Measurements from ENCODE around the gene FOXO3. TPM values are rescaled to one million over a fixed set of nuclear protein-coding genes. Genes with fewer than 3 reads are reported as not detected.
"Not testable (repeated sequence)": the region's sequence is repeated elsewhere in the genome, so short reads cannot be mapped to it uniquely, and the experiment has no call there.

The FOXO3 gene
- total RNA-seq, 1 donor from 2014 or later = 60.1 TPM

- peaks cover 55% of the 10 kb centered on the region for H3K4me1 ChIP-seq
- DNase-seq (no peak), ATAC-seq (no peak)
- H3K36me3 ChIP-seq = peaks cover 13% of the 10 kb centered on the region
- H3K9me3 ChIP-seq = no peaks in the 10 kb centered on the region
- no peak overlapping the region for H3K27ac ChIP-seq
- no peaks in the 10 kb centered on the region for H3K27me3 ChIP-seq (ENCODE audit: low read depth)
- TF ChIP-seq CTCF (IDR thresholded peaks at IDR 0.05) = no peak
- no peak overlapping the region for H3K4me3 ChIP-seq
- intact Hi-C loops (cut with DNase I) = no loop called here
These were observed 115.8 kb downstream of the FOXO3 start for GRCh38 chr6:108676555-108676954.

GRCh38 chr6:108677357-108677756, 116.6 kb downstream of the FOXO3 start:
- intact Hi-C loops (cut with DNase I) = no loop called here

GRCh38 chr6:108677894-108678293, 117.2 kb downstream of the FOXO3 start:
- Histone ChIP-seq H3K4me1 (peaks cover 52% of the 10 kb centered on the region), H3K27ac (no peak overlapping the region), H3K27me3 (ENCODE audit: low read depth) (no peaks in the 10 kb centered on the region), H3K36me3 (peaks cover 18% of the 10 kb centered on the region), H3K9me3 (no peaks in the 10 kb centered on the region), H3K4me3 (no peak overlapping the region)
- DNase-seq (no peak), ATAC-seq (peak in 1 of 2 donors; percentile 62)
- intact Hi-C loops (cut with DNase I) = no loop called here
- no peak for TF ChIP-seq CTCF (IDR thresholded peaks at IDR 0.05)

More at GRCh38 chr6:108677357-108677756, 116.6 kb downstream of the FOXO3 start:
- no peak for TF ChIP-seq CTCF (IDR thresholded peaks at IDR 0.05)
- Histone ChIP-seq H3K27ac (no peak overlapping the region), H3K9me3 (no peaks in the 10 kb centered on the region), H3K36me3 (peaks cover 14% of the 10 kb centered on the region), H3K27me3 (ENCODE audit: low read depth) (no peaks in the 10 kb centered on the region), H3K4me1 (peaks cover 54% of the 10 kb centered on the region), H3K4me3 (no peak overlapping the region)
- ATAC-seq = no peak
- no peak for DNase-seq

- DNase-seq; ATAC-seq; H3K27ac ChIP-seq; intact Hi-C loops (cut with DNase I); H3K4me3 ChIP-seq; H3K27me3 ChIP-seq (ENCODE audit: low read depth); H3K9me3 ChIP-seq: not testable (repeated sequence)
- peaks cover 22% of the 10 kb centered on the region for H3K36me3 ChIP-seq
- H3K4me1 ChIP-seq = peaks cover 39% of the 10 kb centered on the region
These were observed 119.6 kb downstream of the FOXO3 start for GRCh38 chr6:108680314-108680713.

GRCh38 chr6:108681721-108682120, 121.0 kb downstream of the FOXO3 start:
- DNase-seq; H3K27ac ChIP-seq; intact Hi-C loops (cut with DNase I); H3K27me3 ChIP-seq (ENCODE audit: low read depth); H3K9me3 ChIP-seq; ATAC-seq; H3K4me3 ChIP-seq: not testable (repeated sequence)
- Histone ChIP-seq H3K4me1 (peaks cover 38% of the 10 kb centered on the region), H3K36me3 (peaks cover 34% of the 10 kb centered on the region)

GRCh38 chr6:108682383-108683119, 121.8 kb downstream of the FOXO3 start:
- H3K27me3 ChIP-seq (ENCODE audit: low read depth); ATAC-seq; DNase-seq; H3K9me3 ChIP-seq; H3K27ac ChIP-seq; H3K4me3 ChIP-seq; intact Hi-C loops (cut with DNase I): not testable (repeated sequence)
- peaks cover 34% of the 10 kb centered on the region for H3K36me3 ChIP-seq
- peaks cover 34% of the 10 kb centered on the region for H3K4me1 ChIP-seq

GRCh38 chr6:108683976-108684375, 123.3 kb downstream of the FOXO3 start:
- Histone ChIP-seq H3K4me1 (peaks cover 38% of the 10 kb centered on the region), H3K36me3 (peaks cover 34% of the 10 kb centered on the region)
- H3K27ac ChIP-seq; H3K4me3 ChIP-seq; H3K27me3 ChIP-seq (ENCODE audit: low read depth); intact Hi-C loops (cut with DNase I); DNase-seq; H3K9me3 ChIP-seq: not testable (repeated sequence)
- peak in 1 of 2 donors; percentile 42 for ATAC-seq

Data from lower lobe of right lung (tissue), 2 donors.